Stimulated activated naive CD4-positive, alpha-beta T cell treated with Interleukin-2 at 50 U/mL for 16 hours (primary cell): ENCODE measurements around the gene KCNK17.

Experiments used
- DNase-seq: peaks from one replicate; lab custom pipeline; 2025; lab: John Stamatoyannopoulos, UW

KCNK17 gene

GRCh38 chr6:39268721-39269120 lies 45.5 kb downstream of the KCNK17 start:
- DNase-seq, result no peak

DNA sequence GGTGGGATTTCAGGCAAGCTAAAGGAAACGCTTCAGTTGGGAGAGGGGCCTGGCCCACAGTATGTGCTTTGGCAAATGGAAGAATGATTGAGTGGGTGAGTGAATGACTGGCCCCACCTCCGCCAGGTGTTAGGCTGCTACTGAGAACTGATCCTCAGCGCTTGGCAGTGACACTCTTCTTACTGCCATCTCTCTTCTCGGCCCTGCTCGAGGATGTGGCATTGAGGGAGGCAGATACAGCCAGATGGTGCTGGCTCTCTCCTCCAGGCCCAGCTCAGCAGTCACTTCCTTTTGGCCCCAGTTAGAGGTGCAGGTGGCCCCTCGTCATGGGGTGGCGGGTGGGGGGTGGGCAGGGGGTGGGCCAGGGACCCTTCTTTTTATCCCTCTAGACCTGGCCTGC lies 46.0 kb downstream of the KCNK17 start:
- DNase-seq, result no peak

GRCh38 chr6:39266782-39267355 lies 47.4 kb downstream of the KCNK17 start:
- no peak for DNase-seq

- no peak for DNase-seq
Measured at GRCh38 chr6:39266375-39266774, 47.8 kb downstream of the KCNK17 start.

DNA sequence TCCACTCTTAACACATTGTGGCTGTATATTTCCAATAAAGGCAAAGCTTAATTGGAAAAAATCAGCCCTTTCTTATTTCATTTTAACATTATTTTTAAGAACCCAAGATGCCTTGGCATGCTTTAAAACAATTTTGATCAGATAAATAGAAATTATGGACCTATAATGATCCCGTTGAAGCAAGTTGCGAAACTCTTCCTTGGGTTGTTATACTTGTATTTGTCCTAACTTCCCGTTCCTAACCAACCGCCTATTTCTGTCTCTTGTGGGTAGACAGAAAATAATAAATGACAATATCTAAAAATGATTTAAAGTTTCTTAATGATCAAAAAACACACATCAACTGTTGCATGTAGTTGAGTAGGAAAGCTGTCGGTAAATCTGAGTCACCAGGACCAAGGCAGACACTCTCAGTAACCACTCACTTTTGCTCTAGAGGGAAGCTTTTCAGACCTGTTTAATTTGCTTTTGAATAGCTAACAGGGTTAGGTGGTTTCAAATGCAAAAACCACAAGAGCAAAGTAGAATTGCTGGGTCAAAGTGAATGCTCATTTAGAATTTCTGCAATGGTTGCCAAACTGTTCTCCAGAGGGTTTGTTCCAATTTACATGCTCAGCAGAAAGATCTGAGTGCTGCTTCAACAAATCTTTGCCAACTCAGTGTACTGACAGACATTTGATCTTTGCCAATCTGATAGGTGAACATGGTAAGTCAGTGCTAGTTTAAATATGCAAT lies 50.7 kb downstream of the KCNK17 start:
- no peak for DNase-seq

DNA sequence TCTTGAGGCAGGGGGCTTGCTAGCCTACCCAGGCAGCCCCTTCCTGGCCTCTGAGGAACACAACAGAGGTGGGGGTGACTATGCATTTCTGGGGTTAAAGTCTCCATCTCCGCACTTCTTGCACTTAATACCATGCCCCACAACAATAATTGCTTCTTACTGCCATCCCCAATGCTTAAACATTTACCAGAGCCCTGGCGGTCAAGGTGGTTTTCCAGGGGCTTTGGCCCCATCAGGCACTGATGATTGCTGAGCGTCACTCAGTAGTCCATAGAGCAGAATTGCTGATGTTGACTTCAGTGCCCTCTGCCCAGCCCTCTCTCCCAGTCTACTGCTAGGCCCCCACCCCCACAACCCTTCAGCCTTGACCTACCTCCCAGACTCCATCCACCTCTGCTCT lies 52.5 kb downstream of the KCNK17 start:
- no peak for DNase-seq

GRCh38 chr6:39260953-39261352 lies 53.3 kb downstream of the KCNK17 start:
- no peak for DNase-seq

GRCh38 chr6:39260456-39260855 lies 53.8 kb downstream of the KCNK17 start:
- DNase-seq, result no peak

DNA sequence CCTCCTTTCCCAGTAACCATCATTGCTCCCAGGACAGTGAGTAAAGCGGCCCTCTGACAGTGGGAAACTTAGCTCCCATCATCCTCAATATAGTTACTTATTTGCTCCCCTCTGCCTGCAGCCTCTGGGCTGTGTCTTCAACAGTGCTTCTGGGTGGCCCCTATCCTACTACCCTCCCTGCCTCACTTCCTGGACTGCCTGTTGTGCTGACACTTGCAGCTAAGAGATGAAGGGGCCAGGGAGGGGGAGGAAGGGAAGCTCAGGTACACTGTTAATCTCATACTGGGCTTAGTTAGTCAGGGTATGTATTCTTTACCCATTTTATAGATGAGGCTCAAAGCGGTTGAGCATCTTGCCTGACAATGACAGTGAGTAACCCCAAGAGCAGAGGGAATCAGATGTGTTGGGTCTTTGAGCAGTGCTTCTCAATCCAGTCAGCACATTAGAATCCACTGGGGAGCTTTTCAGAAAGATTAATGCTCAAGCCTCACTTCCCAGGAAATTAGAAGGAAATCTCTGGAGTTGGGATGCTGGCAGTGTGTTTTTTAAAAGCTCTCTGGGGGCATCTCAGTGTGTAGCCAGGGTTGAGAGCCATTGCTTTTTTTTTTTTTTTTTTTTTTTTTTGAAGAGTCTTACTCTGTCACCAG lies 57.8 kb downstream of the KCNK17 start:
- no peak for DNase-seq

DNA sequence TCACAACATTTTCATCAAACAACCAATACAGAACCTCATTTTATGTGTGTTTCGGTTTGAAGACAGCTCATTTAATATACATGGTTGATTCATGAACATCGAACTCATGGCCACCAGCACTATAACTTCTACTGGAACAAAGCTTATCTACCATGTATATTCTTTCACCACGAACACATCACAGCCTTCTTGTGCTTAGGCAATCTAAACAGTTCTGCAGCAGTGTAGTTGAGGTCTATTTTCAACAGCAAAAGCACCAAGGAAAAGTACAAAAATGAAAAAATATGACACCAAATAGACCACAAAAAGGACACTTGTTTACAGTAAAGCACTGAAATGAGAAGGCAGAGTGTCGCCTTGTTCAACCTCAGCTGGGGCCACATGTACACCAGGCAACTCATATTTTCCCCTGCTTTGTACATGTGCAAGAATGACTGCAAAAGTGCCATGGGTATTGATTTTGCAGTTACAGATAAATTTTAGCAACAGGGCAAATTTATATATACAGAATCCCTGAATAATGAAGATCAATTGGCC lies 59.2 kb downstream of the KCNK17 start:
- no peak for DNase-seq

- DNase-seq, result no peak
Measured at GRCh38 chr6:39251406-39251805, 62.8 kb downstream of the KCNK17 start.

DNA sequence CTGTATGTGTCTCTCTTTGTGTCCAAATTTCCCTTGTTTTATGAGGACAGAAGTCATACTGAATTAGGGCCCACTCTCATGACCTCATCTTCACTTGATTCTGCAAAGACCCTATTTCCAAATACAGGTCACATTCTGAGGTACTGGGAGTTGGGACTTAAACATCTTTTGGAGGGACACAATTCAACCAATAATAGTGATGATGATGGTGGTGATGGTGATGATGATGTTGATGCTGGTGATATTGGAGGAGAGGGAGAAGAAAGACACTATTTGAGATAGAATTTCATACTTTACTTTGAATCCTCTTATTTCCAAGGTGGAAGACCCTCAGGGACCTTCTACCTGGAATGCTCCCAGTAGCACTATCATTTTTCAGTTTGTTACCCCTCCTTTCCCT lies 63.7 kb downstream of the KCNK17 start:
- no peak for DNase-seq

DNA sequence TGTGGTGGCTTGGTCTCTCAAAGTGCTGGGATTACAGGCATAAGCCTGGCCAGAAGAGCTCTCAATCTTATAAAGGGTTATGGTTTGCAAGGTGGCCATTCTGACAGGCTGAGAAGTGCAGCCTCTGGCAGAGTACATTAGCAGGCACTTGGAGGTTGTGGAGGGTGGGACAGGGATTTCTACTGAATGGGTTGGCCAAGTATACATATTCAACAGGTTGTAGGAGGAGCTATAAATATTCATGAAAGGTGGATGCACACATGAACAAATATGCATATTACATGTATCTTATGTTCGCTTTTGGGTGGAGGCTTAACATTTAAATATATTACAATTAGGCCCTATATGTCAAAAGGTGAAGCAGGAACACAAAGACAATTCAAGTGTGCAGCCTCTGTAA lies 64.9 kb downstream of the KCNK17 start:
- no peak for DNase-seq
